K562 (cell line): ENCODE data around the gene ACTL10. TPM values are rescaled to one million over a fixed set of nuclear protein-coding genes. Genes with fewer than 3 reads are reported as not detected.
A peak's percentile ranks its signal among the peaks of the same experiment; 100 is the strongest.

ENCODE experiments used
- BCL6 ChIP-seq: fragments of 250-450 bp; sonication (Bioruptor Pico); IDR thresholded peaks from 2 replicates; pipeline ENCODE4 v1.4.0; 2020
- GABPB1 ChIP-seq: sonication (generic); formaldehyde crosslinking; IDR thresholded peaks from 2 replicates; pipeline ENCODE4 v1.8.0; 2022; ENCODE audit warnings: mild to moderate bottlenecking, missing genetic modification reagents
- GTF2E2 ChIP-seq: fragments of 200-800 bp; sonication (Bioruptor generic); IDR thresholded peaks from 2 replicates; pipeline ENCODE4 v1.6.1; 2016; ENCODE audit warnings: missing genetic modification characterization, missing compliant biosample characterization
- KDM2B ChIP-seq: fragments of 250-450 bp; sonication (Bioruptor Pico); IDR thresholded peaks from 2 replicates; pipeline ENCODE4 v1.8.0; 2021; ENCODE audit warnings: mild to moderate bottlenecking, moderate library complexity
- MIER1 ChIP-seq: fragments of 450-650 bp; IDR thresholded peaks from 2 replicates; pipeline ENCODE4 v1.6.1; 2016; ENCODE audit warnings: antibody characterized with exemption, mild to moderate bottlenecking, low read depth
- NFIX ChIP-seq: fragments of 250-450 bp; sonication (Bioruptor Pico); IDR thresholded peaks from 2 replicates; pipeline ENCODE4 v1.4.0; 2020; ENCODE audit warnings: low read depth, mild to moderate bottlenecking, moderate library complexity
- NR1H2 ChIP-seq: sonication (generic); formaldehyde crosslinking; IDR thresholded peaks from 2 replicates; pipeline ENCODE4 v1.4.0; 2020; ENCODE audit warnings: mild to moderate bottlenecking, missing genetic modification reagents
- RBFOX2 ChIP-seq: fragments of 200-400 bp; formaldehyde crosslinking; IDR thresholded peaks from 2 replicates; pipeline ENCODE4 v1.6.1; 2017; ENCODE audit warnings: low read depth, mild to moderate bottlenecking, low read length, moderate library complexity
- RBM25 ChIP-seq: fragments of 200-400 bp; formaldehyde crosslinking; IDR thresholded peaks from 2 replicates; pipeline ENCODE4 v1.6.1; 2018; ENCODE audit warnings: low read length, low read depth, moderate library complexity; ENCODE audit not compliant: severe bottlenecking
- RFX1 ChIP-seq: fragments of 450-650 bp; IDR thresholded peaks from 2 replicates; pipeline ENCODE4 v1.6.1; 2016; ENCODE audit warnings: mild to moderate bottlenecking, moderate library complexity
- ZBTB7A ChIP-seq: IDR thresholded peaks from 2 replicates; pipeline ENCODE4 v1.6.1; 2011; ENCODE audit warnings: low read depth, mild to moderate bottlenecking, low read length, moderate library complexity, borderline replicate concordance; ENCODE audit not compliant: control insufficient read depth
- ZFP36 ChIP-seq: fragments of 150-350 bp; IDR thresholded peaks from 2 replicates; pipeline ENCODE4 v1.6.1; 2018; ENCODE audit warnings: low read length, low read depth; ENCODE audit not compliant: partially characterized antibody
- ZKSCAN8 ChIP-seq: fragments of 200-800 bp; sonication (Bioruptor generic); IDR thresholded peaks from 2 replicates; pipeline ENCODE4 v1.6.1; 2016; ENCODE audit warnings: missing genetic modification characterization, missing compliant biosample characterization
- ZNF143 ChIP-seq: sonication (generic); formaldehyde crosslinking; IDR thresholded peaks from 2 replicates; pipeline ENCODE4 v1.9.0; 2022; ENCODE audit warnings: mild to moderate bottlenecking, missing genetic modification reagents
- ZNF263 ChIP-seq: sonication (generic); formaldehyde crosslinking; IDR thresholded peaks from 2 replicates; pipeline ENCODE4 v1.8.0; 2022; ENCODE audit warnings: mild to moderate bottlenecking, missing genetic modification reagents, borderline replicate concordance
- ZNF407 ChIP-seq: fragments of 450-650 bp; IDR thresholded peaks from 2 replicates; pipeline ENCODE4 v1.6.1; 2016; ENCODE audit warnings: low read depth
- ZNF589 ChIP-seq: fragments of 200-800 bp; sonication (Bioruptor generic); IDR thresholded peaks from 2 replicates; pipeline ENCODE4 v1.6.1; 2016; ENCODE audit warnings: low read depth, missing genetic modification characterization, missing compliant biosample characterization
- ZNF778 ChIP-seq: fragments of 450-650 bp; formaldehyde crosslinking; IDR thresholded peaks from 2 replicates; pipeline ENCODE4 v1.4.0; 2020; ENCODE audit warnings: mild to moderate bottlenecking, moderate library complexity
- polyA plus RNA-seq, 8 experiments: library from polyadenylated mRNA; depleted of rRNA in 4 of 8; stranded (reverse) in 5 of 8; unstranded in 3 of 8; fragments of >200 nt; fragmentation: Nextera tagmentation in 2 of 8; fragmentation: Illumina TruSeq in 1 of 8; extraction: Ambion mirVana in 2 of 8; extraction: Trizol in 1 of 8; gene quantifications; 2 replicates each; pipeline versions ENCODE4 v1.2.1 to v1.2.3, GENCODE V29; 2011 to 2014; ENCODE audit warnings: inconsistent platforms in 1 of 8, missing spikeins in 1 of 8
- total RNA-seq, 7 experiments: library from RNA; depleted of rRNA in 6 of 7; stranded (reverse); fragments of >200 nt in 6 of 7; fragmentation: Illumina TruSeq in 2 of 7; extraction: Trizol in 2 of 7; gene quantifications; 2 replicates each; pipeline versions ENCODE4 v1.2.1 to v1.2.3, GENCODE V29; 2011 to 2021; ENCODE audit warnings: low replicate concordance in 1 of 7
- TF ChIP-seq, protein P1 (sequence below): IDR thresholded peaks from 2 replicates; pipeline ENCODE4 v1.6.1; 2012; ENCODE audit warnings: low read depth, low read length, improper control_type of control experiment, borderline replicate concordance

Gene ACTL10
- total and polyA plus RNA-seq, 9 of the 15 experiments (the other 6 are each of a cell fraction or from before 2014, with no cell fraction given): 0.07 to 0.14 TPM; not detected in 7

DNA sequence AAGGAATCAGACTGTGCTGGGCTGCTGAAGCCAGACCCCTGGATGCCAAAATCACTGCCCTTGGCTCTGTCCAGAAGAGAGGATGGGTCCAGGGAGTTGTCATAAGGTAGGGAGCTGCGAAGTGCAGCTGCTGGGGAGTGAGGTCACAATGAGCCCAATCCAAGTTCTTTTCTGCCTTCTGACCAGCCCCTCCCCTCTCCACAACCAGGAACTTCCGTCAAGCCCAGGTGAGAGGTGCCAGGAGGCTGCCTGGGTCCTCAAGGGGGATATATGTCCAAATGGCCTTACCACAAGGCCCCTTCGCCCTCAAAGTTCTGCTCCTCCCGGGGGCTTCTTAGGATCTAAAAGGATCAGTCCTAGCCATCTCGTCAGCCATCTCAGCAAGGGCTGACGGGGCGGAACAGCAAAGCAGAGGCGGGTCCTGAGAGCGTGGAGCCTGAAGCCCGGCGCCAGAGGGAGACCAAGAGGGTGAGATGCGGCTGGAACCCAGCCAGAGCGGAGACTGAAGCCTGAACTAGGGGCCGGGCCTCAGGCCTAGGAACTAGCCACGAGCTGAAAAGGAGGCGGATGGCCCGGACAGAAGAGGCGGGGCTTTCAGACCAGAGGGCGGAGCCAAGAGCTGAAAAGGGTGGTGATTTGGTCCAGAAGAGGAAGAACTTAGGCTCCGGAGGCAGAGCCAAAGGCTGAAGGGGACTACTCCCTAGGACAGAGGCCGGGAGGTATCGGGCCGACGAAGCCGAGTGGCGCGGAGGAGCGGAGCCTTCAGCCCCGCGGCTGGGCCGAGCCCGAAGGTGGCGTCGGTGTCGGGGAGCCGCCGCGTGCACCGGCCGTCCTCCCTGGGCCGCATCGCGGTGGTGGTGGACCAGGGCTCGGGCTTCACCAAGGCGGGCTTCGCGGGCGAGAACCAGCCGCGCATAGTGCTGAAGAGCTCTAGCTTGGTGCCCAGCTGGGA lies at the start of gene ACTL10 (continued):
- TF ChIP-seq GABPB1 (CRISPR knock-in tag) (peak; percentile 56), RFX1 (no peak), ZNF778 (CRISPR knock-in tag) (no peak), ZFP36 (no peak), ZKSCAN8 (no peak), NFIX (no peak), ZNF589 (CRISPR knock-in tag) (no peak), KDM2B (CRISPR knock-in tag) (no peak), GTF2E2 (no peak), RBM25 (no peak), MIER1 (no peak), BCL6 (CRISPR knock-in tag) (no peak), RBFOX2 (peak; percentile 64), ZBTB7A (no peak), NR1H2 (no peak), ZNF143 (no peak), ZNF263 (CRISPR knock-in tag) (no peak), ZNF407 (no peak)
- TF ChIP-seq, protein P1, sequence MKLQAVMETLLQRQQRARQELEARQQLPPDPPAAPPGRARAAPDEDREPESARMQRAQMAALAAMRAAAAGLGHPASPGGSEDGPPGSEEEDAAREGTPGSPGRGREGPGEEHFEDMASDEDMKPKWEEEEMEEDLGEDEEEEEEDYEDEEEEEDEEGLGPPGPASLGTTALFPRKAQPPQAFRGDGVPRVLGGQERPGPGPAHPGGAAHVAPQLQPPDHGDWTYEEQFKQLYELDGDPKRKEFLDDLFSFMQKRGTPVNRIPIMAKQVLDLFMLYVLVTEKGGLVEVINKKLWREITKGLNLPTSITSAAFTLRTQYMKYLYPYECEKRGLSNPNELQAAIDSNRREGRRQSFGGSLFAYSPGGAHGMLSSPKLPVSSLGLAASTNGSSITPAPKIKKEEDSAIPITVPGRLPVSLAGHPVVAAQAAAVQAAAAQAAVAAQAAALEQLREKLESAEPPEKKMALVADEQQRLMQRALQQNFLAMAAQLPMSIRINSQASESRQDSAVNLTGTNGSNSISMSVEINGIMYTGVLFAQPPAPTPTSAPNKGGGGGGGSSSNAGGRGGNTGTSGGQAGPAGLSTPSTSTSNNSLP: no peak
